Neuronal stem cell (in vitro differentiated cells): ENCODE data around the gene KDM6A.

ENCODE experiments used
- DNase-seq: peaks from one replicate; pipeline ENCODE4 v3.0.0-alpha.2; 2013; ENCODE audit warnings: low spot score
- H2AFZ ChIP-seq: one replicate; pipeline ENCODE4 v1.6.1; 2013; ENCODE audit warnings: mild to moderate bottlenecking, low read length, inconsistent platforms
- H2AK5ac ChIP-seq: 2 replicates; pipeline ENCODE4 v1.6.1; 2013; ENCODE audit warnings: low read depth, mild to moderate bottlenecking, inconsistent platforms, low read length, moderate library complexity, mixed read lengths
- H2BK120ac ChIP-seq: 2 replicates; pipeline ENCODE4 v1.6.1; 2013; ENCODE audit warnings: low read depth, mild to moderate bottlenecking, inconsistent platforms, low read length, moderate library complexity, mixed read lengths
- H2BK12ac ChIP-seq: one replicate; pipeline ENCODE4 v1.6.1; 2013; ENCODE audit warnings: low read length, inconsistent platforms
- H2BK15ac ChIP-seq: 2 replicates; pipeline ENCODE4 v1.6.1; 2013; ENCODE audit warnings: mild to moderate bottlenecking, low read length, inconsistent platforms, mixed read lengths
- H2BK5ac ChIP-seq: one replicate; pipeline ENCODE4 v1.6.1; 2013; ENCODE audit warnings: inconsistent platforms, mild to moderate bottlenecking, low read length, moderate library complexity
- H3K14ac ChIP-seq: one replicate; pipeline ENCODE4 v1.6.1; 2013; ENCODE audit warnings: low read length, inconsistent platforms
- H3K18ac ChIP-seq: 2 replicates; pipeline ENCODE4 v1.6.1; 2013; ENCODE audit warnings: low read length, inconsistent platforms
- H3K23ac ChIP-seq: 2 replicates; pipeline ENCODE4 v1.6.1; 2013; ENCODE audit warnings: low read depth, mild to moderate bottlenecking, mixed read lengths, low read length, inconsistent platforms; ENCODE audit not compliant: poor library complexity
- H3K27ac ChIP-seq: replicated peaks from 3 replicates; pipeline ENCODE4 v1.5.1; 2013; ENCODE audit warnings: low read length, inconsistent platforms
- H3K27me3 ChIP-seq, 3 experiments: 2 replicates each; pipeline ENCODE4 v1.6.1; 2013; ENCODE audit warnings: low read length in 3 of 3, mild to moderate bottlenecking in 2 of 3, inconsistent platforms in 1 of 3, low read depth in 1 of 3, mixed read lengths in 1 of 3, moderate library complexity in 1 of 3; ENCODE audit not compliant: control insufficient read depth in 3 of 3, insufficient read depth in 3 of 3
- H3K36me3 ChIP-seq, 2 donors: replicated peaks in 1 of 2; 2 replicates each; pipeline ENCODE4 v1.6.1; 2013; ENCODE audit warnings: low read length in 2 of 2; ENCODE audit not compliant: control insufficient read depth in 2 of 2, insufficient read depth in 2 of 2
- H3K4ac ChIP-seq: 2 replicates; pipeline ENCODE4 v1.6.1; 2013; ENCODE audit warnings: inconsistent platforms, mild to moderate bottlenecking, low read length, moderate library complexity
- H3K4me1 ChIP-seq, 2 donors: 1 replicate in 1 of 2; 2 replicates in 1 of 2; pipeline ENCODE4 v1.6.1; 2013; ENCODE audit warnings: low read length in 2 of 2, low read depth in 1 of 2; ENCODE audit not compliant: control insufficient read depth in 2 of 2, insufficient read depth in 1 of 2
- H3K4me2 ChIP-seq: one replicate; pipeline ENCODE4 v1.6.1; 2013; ENCODE audit warnings: mild to moderate bottlenecking, low read length, inconsistent platforms; ENCODE audit not compliant: insufficient read depth, poor library complexity, severe bottlenecking
- H3K4me3 ChIP-seq, 2 donors: 2 replicates each; pipeline ENCODE4 v1.5.1; 2013; ENCODE audit warnings: low read length in 2 of 2, mild to moderate bottlenecking in 2 of 2, inconsistent platforms in 1 of 2, moderate library complexity in 1 of 2
- H3K79me1 ChIP-seq: one replicate; pipeline ENCODE4 v1.6.1; 2013; ENCODE audit warnings: low read depth, mild to moderate bottlenecking, inconsistent platforms, low read length, moderate library complexity
- H3K9ac ChIP-seq: one replicate; pipeline ENCODE4 v1.6.1; 2013; ENCODE audit warnings: mild to moderate bottlenecking, low read depth, low read length, inconsistent platforms; ENCODE audit not compliant: poor library complexity
- H3K9me3 ChIP-seq, 2 donors: replicated peaks in 1 of 2; 2 replicates each; pipeline versions ENCODE3 to v1.6.1; 2013; ENCODE audit warnings: low read length in 2 of 2, mild to moderate bottlenecking in 2 of 2, inconsistent platforms in 1 of 2, low read depth in 1 of 2, mixed read lengths in 1 of 2, moderate library complexity in 1 of 2; ENCODE audit not compliant: control insufficient read depth in 2 of 2, insufficient read depth in 1 of 2
- H4K8ac ChIP-seq: one replicate; pipeline ENCODE4 v1.6.1; 2013; ENCODE audit warnings: low read depth, mild to moderate bottlenecking, inconsistent platforms, low read length, moderate library complexity
- H4K91ac ChIP-seq: one replicate; pipeline ENCODE4 v1.6.1; 2013; ENCODE audit warnings: low read length, low read depth, mild to moderate bottlenecking, inconsistent platforms; ENCODE audit not compliant: poor library complexity
- WGBS, 2 donors: extraction: QIAGEN DNeasy Blood & Tissue Kit; methylation state at CpG; one replicate each; pipeline ENCODE4 v1.1.7; 2013; ENCODE audit warnings: missing lambda C conversion rate in 2 of 2, mixed read lengths in 1 of 2; ENCODE audit not compliant: insufficient read length in 2 of 2, insufficient replicate concordance in 1 of 2; ENCODE audit errors: extremely low coverage in 2 of 2; 5-methylcytosine and 5-hydroxymethylcytosine counted together

KDM6A gene

DNA sequence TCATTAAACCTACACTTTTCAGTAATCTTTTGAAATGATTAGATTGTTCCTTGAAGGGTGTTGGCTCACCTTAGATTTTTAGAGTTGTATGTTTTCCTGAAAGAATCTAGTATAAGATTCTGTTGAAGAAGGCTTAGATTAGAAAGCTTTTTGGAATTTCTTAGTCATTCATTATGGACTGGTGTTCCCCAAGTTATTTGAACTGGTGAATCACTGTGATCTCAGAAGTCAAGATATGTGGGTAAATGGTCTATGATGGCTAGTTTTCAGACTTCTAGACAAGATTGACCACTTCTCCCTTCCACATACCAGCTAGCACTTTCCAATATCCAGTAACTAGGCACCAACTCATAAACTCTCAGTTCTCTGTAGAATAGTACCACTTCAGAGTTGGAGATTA is 138.1 kb downstream of the KDM6A start:
- no peak overlapping the region for H2AFZ ChIP-seq
- no peak for DNase-seq
- H3K9me3 ChIP-seq, result no peaks in the 10 kb centered on the region
- no peak overlapping the region for H3K23ac ChIP-seq
- no peak overlapping the region for H2BK12ac ChIP-seq
- no peaks in the 10 kb centered on the region for H3K36me3 ChIP-seq
- H4K91ac ChIP-seq, result no peak overlapping the region
- H3K9ac ChIP-seq, result no peak overlapping the region
- H3K79me1 ChIP-seq, result no peaks in the 10 kb centered on the region
- H3K4me1 ChIP-seq, result no peaks in the 10 kb centered on the region
- no peak overlapping the region for H3K4ac ChIP-seq
- no peak overlapping the region for H3K14ac ChIP-seq
- H3K27ac ChIP-seq, result no peak overlapping the region
- H2BK120ac ChIP-seq, result no peak overlapping the region
- no peak overlapping the region for H3K18ac ChIP-seq
- H2BK5ac ChIP-seq, result no peak overlapping the region
- no peak overlapping the region for H4K8ac ChIP-seq
- no peak overlapping the region for H2AK5ac ChIP-seq
- H3K4me2 ChIP-seq, result no peak overlapping the region
- H2BK15ac ChIP-seq, result no peak overlapping the region
- no peaks in the 10 kb centered on the region for H3K27me3 ChIP-seq
- no peak overlapping the region for H3K4me3 ChIP-seq

DNA sequence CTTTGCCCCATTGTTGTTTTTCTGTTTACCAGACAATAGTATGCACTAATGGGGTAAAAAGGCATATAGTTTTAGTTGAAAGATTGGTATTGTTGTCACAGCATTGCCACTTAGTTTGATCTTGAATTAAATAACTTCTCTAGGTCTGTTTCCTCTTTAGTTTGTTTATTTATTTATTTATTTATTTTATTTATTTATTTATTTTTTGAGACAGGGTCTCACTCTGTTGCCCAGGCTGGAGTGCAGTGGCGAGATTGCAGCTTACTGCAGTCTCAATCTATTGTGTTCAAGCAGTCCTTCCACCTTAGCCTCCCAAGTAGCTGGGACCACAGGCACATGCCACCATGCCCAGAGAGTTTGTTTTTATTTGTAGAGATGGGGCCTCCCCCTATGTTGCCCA is 138.6 kb downstream of the KDM6A start:
- H3K23ac ChIP-seq, result no peak overlapping the region
- no peak overlapping the region for H3K18ac ChIP-seq
- DNase-seq, result no peak
- H3K4ac ChIP-seq, result no peak overlapping the region
- H3K79me1 ChIP-seq, result no peaks in the 10 kb centered on the region
- no peak overlapping the region for H3K27ac ChIP-seq
- H3K4me1 ChIP-seq, result no peaks in the 10 kb centered on the region
- no peak overlapping the region for H2BK15ac ChIP-seq
- no peaks in the 10 kb centered on the region for H3K36me3 ChIP-seq
- no peak overlapping the region for H4K8ac ChIP-seq
- H3K27me3 ChIP-seq, result no peaks in the 10 kb centered on the region
- no peak overlapping the region for H3K4me3 ChIP-seq
- H2BK12ac ChIP-seq, result no peak overlapping the region
- H4K91ac ChIP-seq, result no peak overlapping the region
- no peak overlapping the region for H2BK5ac ChIP-seq
- H3K9ac ChIP-seq, result no peak overlapping the region
- no peak overlapping the region for H3K14ac ChIP-seq
- WGBS, 2 donors, result no CpG with 5 or more reads among the region's 1 CpG
- H2BK120ac ChIP-seq, result no peak overlapping the region
- H2AFZ ChIP-seq, result no peak overlapping the region
- H3K4me2 ChIP-seq, result no peak overlapping the region
- no peak overlapping the region for H2AK5ac ChIP-seq
- H3K9me3 ChIP-seq, result no peaks in the 10 kb centered on the region

DNA sequence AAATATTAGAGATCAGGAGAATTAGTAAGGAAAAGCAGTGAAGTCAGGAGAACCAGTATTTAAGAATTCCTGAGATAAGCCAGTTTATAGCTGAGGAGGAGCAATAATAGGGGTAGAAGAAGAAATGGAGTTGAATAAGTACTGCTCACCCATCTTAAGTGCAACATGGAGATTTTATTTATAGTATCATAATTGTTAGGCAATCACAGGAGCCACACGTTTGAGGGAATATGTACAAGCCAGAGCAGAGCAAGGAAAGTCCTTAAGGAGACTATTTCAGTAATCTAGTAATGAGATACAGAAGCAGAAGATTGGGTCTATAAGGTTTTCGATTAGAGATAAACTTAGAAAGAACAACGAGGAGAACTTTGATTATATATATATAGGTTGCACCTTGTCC is 145.0 kb downstream of the KDM6A start:
- no peak overlapping the region for H4K91ac ChIP-seq
- no peak for DNase-seq
- no peak overlapping the region for H3K9ac ChIP-seq
- no peak overlapping the region for H3K18ac ChIP-seq
- no peaks in the 10 kb centered on the region for H3K9me3 ChIP-seq
- H4K8ac ChIP-seq, result no peak overlapping the region
- H2BK120ac ChIP-seq, result no peak overlapping the region
- H3K4me1 ChIP-seq, result no peaks in the 10 kb centered on the region
- H3K27me3 ChIP-seq, result no peaks in the 10 kb centered on the region
- no peak overlapping the region for H2AK5ac ChIP-seq
- H3K4me3 ChIP-seq, result no peak overlapping the region
- H3K4ac ChIP-seq, result no peak overlapping the region
- no peak overlapping the region for H3K23ac ChIP-seq
- H2BK12ac ChIP-seq, result no peak overlapping the region
- H3K4me2 ChIP-seq, result no peak overlapping the region
- no peaks in the 10 kb centered on the region for H3K79me1 ChIP-seq
- WGBS, 2 donors, result no CpG with 5 or more reads among the region's 3 CpGs
- H3K14ac ChIP-seq, result no peak overlapping the region
- no peak overlapping the region for H2AFZ ChIP-seq
- no peaks in the 10 kb centered on the region for H3K36me3 ChIP-seq
- H2BK15ac ChIP-seq, result no peak overlapping the region
- no peak overlapping the region for H2BK5ac ChIP-seq
- no peak overlapping the region for H3K27ac ChIP-seq

DNA sequence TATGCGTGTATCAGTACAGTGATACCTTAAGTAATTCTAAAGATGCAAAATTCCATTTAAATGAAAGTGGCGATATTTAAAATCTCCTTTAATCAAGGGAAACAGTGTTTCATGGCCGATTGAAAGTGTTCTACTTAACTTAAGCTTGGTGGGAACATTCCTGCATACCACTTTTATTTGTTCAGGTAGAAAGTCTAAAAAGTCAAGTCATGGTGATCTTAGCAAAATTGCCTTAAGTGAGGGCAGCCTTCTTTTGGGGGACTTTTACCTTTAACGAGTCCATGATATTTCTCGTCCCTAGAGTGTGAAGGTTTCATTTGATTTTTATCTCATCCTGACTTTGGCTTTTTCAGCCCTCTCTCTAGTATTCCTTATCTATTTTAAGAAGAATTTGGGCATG is 149.2 kb downstream of the KDM6A start:
- Histone ChIP-seq H2BK15ac (no peak overlapping the region), H3K36me3 (no peaks in the 10 kb centered on the region), H4K91ac (no peak overlapping the region), H3K18ac (no peak overlapping the region), H3K4me2 (no peak overlapping the region), H2BK5ac (no peak overlapping the region), H4K8ac (no peak overlapping the region), H2AK5ac (no peak overlapping the region), H3K79me1 (no peaks in the 10 kb centered on the region), H3K27me3 (no peaks in the 10 kb centered on the region), H3K9me3 (no peaks in the 10 kb centered on the region), H2BK120ac (no peak overlapping the region), H3K4ac (no peak overlapping the region), H3K23ac (no peak overlapping the region), H3K4me1 (no peaks in the 10 kb centered on the region), H3K14ac (no peak overlapping the region), H3K4me3 (no peak overlapping the region), H2AFZ (no peak overlapping the region), H3K9ac (no peak overlapping the region), H3K27ac (no peak overlapping the region), H2BK12ac (no peak overlapping the region)
- DNase-seq, result no peak
- no CpG with 5 or more reads among the region's 5 CpGs for WGBS, 2 donors
